GM13977 (cell line): ENCODE measurements around the gene RBM19.

Source experiments
- DNase-seq: peaks from one replicate; pipeline ENCODE4 v3.0.0; 2012; ENCODE audit warnings: low spot score
- CTCF ChIP-seq: IDR thresholded peaks from 2 replicates; pipeline ENCODE4 v1.5.1; 2012; ENCODE audit warnings: mild to moderate bottlenecking, control low read depth; ENCODE audit not compliant: insufficient read depth; ENCODE audit errors: extremely low read depth, missing control alignments
- in situ Hi-C: fragments of 300-500 bp; cut with MboI; formaldehyde crosslinking; loops from one replicate; pipeline ENCODE4 v1.12.0; 2022; ENCODE audit warnings: low sequenced_read_pairs, low pct_unique_long_range_greater_than_20kb, mixed read lengths, inconsistent platforms; ENCODE audit not compliant: unreplicated experiment

Gene RBM19

GRCh38 chr12:113808095-113808951, 157.8 kb downstream of the RBM19 start:
- DNase-seq, result no peak
- in situ Hi-C loops, result no loop called here
- no peak for TF ChIP-seq CTCF

GRCh38 chr12:113805673-113806072, 160.5 kb downstream of the RBM19 start:
- in situ Hi-C loops, result no loop called here
- no peak for TF ChIP-seq CTCF
- no peak for DNase-seq

GRCh38 chr12:113804961-113805600, 161.0 kb downstream of the RBM19 start:
- TF ChIP-seq CTCF, result no peak
- DNase-seq, result no peak
- in situ Hi-C loops, result no loop called here

- no peak for TF ChIP-seq CTCF
- in situ Hi-C loops, result no loop called here
- DNase-seq, result no peak
Observed at GRCh38 chr12:113803759-113804140, 162.4 kb downstream of the RBM19 start.

GRCh38 chr12:113802966-113803758, 163.0 kb downstream of the RBM19 start:
- DNase-seq, result no peak
- TF ChIP-seq CTCF, result no peak
- in situ Hi-C loops, result no loop called here

DNA sequence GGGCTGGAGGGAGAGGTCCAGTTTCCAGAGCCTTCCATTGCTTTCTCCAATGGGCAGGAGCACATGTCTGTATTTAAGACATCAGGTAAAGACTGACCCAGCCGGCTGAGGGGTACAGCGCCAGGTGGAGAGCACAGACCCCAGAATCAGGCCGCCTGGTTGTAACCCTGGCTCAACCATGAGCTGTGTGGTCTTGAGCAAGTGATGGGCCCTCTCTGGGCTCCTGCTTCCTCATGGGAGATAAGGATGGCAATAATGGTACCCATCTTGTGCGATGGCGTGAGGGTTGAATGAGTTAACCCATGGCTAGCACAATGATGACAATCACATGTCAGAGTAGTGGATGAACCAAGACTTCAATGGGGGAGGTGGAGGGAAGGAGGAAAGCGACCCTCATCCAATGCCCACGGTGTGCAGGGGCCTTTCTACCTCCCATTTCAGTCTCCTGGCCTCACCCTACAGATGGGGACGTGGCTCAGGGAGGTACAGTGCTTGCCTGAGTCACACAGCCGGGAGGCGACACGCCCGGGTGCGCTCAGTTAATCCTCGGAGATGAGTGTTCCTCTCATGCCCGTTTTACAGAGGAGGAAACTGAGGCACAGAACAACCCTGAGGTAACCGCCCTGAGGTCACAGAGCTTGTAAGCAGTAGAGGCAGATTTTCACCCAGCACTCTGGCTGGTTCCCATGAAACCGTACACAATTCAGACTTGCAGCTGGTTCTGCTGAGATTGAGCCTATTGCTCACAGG, 163.9 kb downstream of the RBM19 start:
- TF ChIP-seq CTCF, result no peak
- in situ Hi-C loops, result no loop called here
- no peak for DNase-seq
